IMR-90 (cell line): Measurements from ENCODE around the gene DYRK1A. TPM values are rescaled to one million over a fixed set of nuclear protein-coding genes. Genes with fewer than 3 reads are reported as not detected.

Experiments used
- ATAC-seq: fragments of 200-7000 bp; cut with Tn5 transposase; 2 replicates; pipeline ENCODE4 v1.9.1; 2020; ENCODE audit warnings: low read depth, mild to moderate bottlenecking, moderate library complexity
- BruUV-seq: library from RNA; stranded (reverse); fragments of 400-500 nt; replicated peaks from 2 replicates; lab custom pipeline; 2021; lab: Mats Ljungman, UMichigan
- CTCF ChIA-PET: fragments of 300-600 bp; formaldehyde crosslinking; extraction: SDS; loops from one replicate; lab custom pipeline; 2021; ENCODE audit warnings: antibody characterized with exemption; lab: Yijun Ruan, JAX
- POLR2A ChIA-PET: fragments of 300-600 bp; sonication (Branson Sonifier 250); formaldehyde crosslinking; loops from one replicate; lab custom pipeline; 2022; ENCODE audit warnings: antibody characterized with exemption; ENCODE audit not compliant: unreplicated experiment; lab: Charles Lee
- DNase-seq: peaks from one replicate; pipeline ENCODE4 v3.0.0; 2013
- H2AFZ ChIP-seq: replicated peaks from 2 replicates; pipeline ENCODE3; 2013; ENCODE audit warnings: low read length, mild to moderate bottlenecking; ENCODE audit not compliant: poor library complexity
- H2AK5ac ChIP-seq: 2 replicates; pipeline ENCODE4 v1.6.1; 2013; ENCODE audit warnings: low read depth, low read length, inconsistent platforms
- H2AK9ac ChIP-seq: replicated peaks from 2 replicates; pipeline ENCODE3; 2013; ENCODE audit warnings: mild to moderate bottlenecking, low read depth, low read length, moderate library complexity; ENCODE audit not compliant: poor library complexity
- H2BK120ac ChIP-seq: 2 replicates; pipeline ENCODE4 v1.6.1; 2013; ENCODE audit warnings: low read depth, low read length, inconsistent platforms
- H2BK15ac ChIP-seq: 3 replicates; pipeline ENCODE4 v1.6.1; 2013; ENCODE audit warnings: low read depth, low read length, inconsistent platforms
- H2BK20ac ChIP-seq: 2 replicates; pipeline ENCODE4 v1.6.1; 2013; ENCODE audit warnings: low read depth, mild to moderate bottlenecking, inconsistent platforms, low read length, moderate library complexity
- H2BK5ac ChIP-seq: 2 replicates; pipeline ENCODE4 v1.6.1; 2013; ENCODE audit warnings: mild to moderate bottlenecking, low read depth, low read length, inconsistent platforms; ENCODE audit not compliant: poor library complexity, severe bottlenecking
- H3K14ac ChIP-seq: replicated peaks from 2 replicates; pipeline ENCODE4 v1.6.1; 2013; ENCODE audit warnings: low read depth, low read length, inconsistent platforms
- H3K18ac ChIP-seq: 2 replicates; pipeline ENCODE4 v1.6.1; 2013; ENCODE audit warnings: low read depth, low read length, control low read depth
- H3K23ac ChIP-seq: 2 replicates; pipeline ENCODE4 v1.6.1; 2013; ENCODE audit warnings: low read depth, low read length, inconsistent platforms
- H3K27ac ChIP-seq: 2 replicates; pipeline ENCODE4 v1.5.1; 2013; ENCODE audit warnings: mild to moderate bottlenecking, control low read depth, low read length; ENCODE audit not compliant: insufficient read depth
- H3K27me3 ChIP-seq: 2 replicates; pipeline ENCODE4 v1.6.1; 2013; ENCODE audit warnings: low read length; ENCODE audit not compliant: control insufficient read depth, insufficient read depth
- H3K36me3 ChIP-seq: 2 replicates; pipeline ENCODE4 v1.6.1; 2013; ENCODE audit warnings: low read length, mixed read lengths; ENCODE audit not compliant: control insufficient read depth, insufficient read depth
- H3K4ac ChIP-seq: 2 replicates; pipeline ENCODE4 v1.6.1; 2013; ENCODE audit warnings: low read depth, low read length, inconsistent platforms
- H3K4me1 ChIP-seq: 2 replicates; pipeline ENCODE4 v1.6.1; 2013; ENCODE audit warnings: low read length, mixed read lengths; ENCODE audit not compliant: control insufficient read depth, insufficient read depth
- H3K4me2 ChIP-seq: 2 replicates; pipeline ENCODE4 v1.6.1; 2013; ENCODE audit warnings: low read depth, mild to moderate bottlenecking, control low read depth, low read length, moderate library complexity
- H3K4me3 ChIP-seq: 2 replicates; pipeline ENCODE4 v1.5.1; 2013; ENCODE audit warnings: low read depth, mild to moderate bottlenecking, control low read depth, low read length, moderate library complexity; ENCODE audit not compliant: insufficient read depth
- H3K56ac ChIP-seq: 2 replicates; pipeline ENCODE4 v1.6.1; 2013; ENCODE audit warnings: low read length, inconsistent platforms; ENCODE audit not compliant: insufficient read depth; ENCODE audit errors: extremely low read depth
- H3K79me1 ChIP-seq, 2 experiments: 2 replicates each; pipeline ENCODE4 v1.6.1; 2013; ENCODE audit warnings: low read length in 2 of 2, inconsistent platforms in 1 of 2, low read depth in 1 of 2
- H3K9ac ChIP-seq: 2 replicates; pipeline ENCODE4 v1.6.1; 2013; ENCODE audit warnings: low read depth, low read length, control low read depth
- H3K9me1 ChIP-seq: 2 replicates; pipeline ENCODE4 v1.6.1; 2013; ENCODE audit warnings: low read length, inconsistent platforms; ENCODE audit not compliant: insufficient read depth
- H3K9me3 ChIP-seq: 2 replicates; pipeline ENCODE4 v1.6.1; 2013; ENCODE audit warnings: low read length; ENCODE audit not compliant: control insufficient read depth, insufficient read depth
- H4K20me1 ChIP-seq: 2 replicates; pipeline ENCODE4 v1.6.1; 2013; ENCODE audit warnings: low read length, inconsistent platforms; ENCODE audit not compliant: insufficient read depth
- H4K5ac ChIP-seq: 2 replicates; pipeline ENCODE4 v1.6.1; 2013; ENCODE audit warnings: mild to moderate bottlenecking, low read depth, low read length, control low read depth
- H4K8ac ChIP-seq, 2 experiments: 2 replicates each; pipeline ENCODE4 v1.6.1; 2013; ENCODE audit warnings: low read depth in 2 of 2, low read length in 2 of 2, control low read depth in 1 of 2, inconsistent platforms in 1 of 2
- H4K91ac ChIP-seq: 2 replicates; pipeline ENCODE4 v1.6.1; 2013; ENCODE audit warnings: low read depth, low read length, inconsistent platforms; ENCODE audit not compliant: insufficient read depth
- CEBPB ChIP-seq: IDR thresholded peaks from 2 replicates; pipeline ENCODE4 v1.6.1; 2012; ENCODE audit warnings: low read depth, low read length, improper control_type of control experiment
- MAZ ChIP-seq: IDR thresholded peaks from 2 replicates; pipeline ENCODE4 v1.6.1; 2012; ENCODE audit warnings: low read depth, mild to moderate bottlenecking, low read length, improper control_type of control experiment, moderate library complexity, borderline replicate concordance
- NFE2L2 ChIP-seq: fragments of 150-350 bp; IDR thresholded peaks from 2 replicates; pipeline ENCODE4 v1.6.1; 2016; ENCODE audit warnings: low read depth, mild to moderate bottlenecking, low read length
- POLR2A ChIP-seq: IDR thresholded peaks from 2 replicates; pipeline ENCODE4 v1.6.1; 2012; ENCODE audit warnings: mild to moderate bottlenecking, low read depth, low read length
- WGBS, 2 experiments: methylation state at CpG; one replicate each; pipeline versions ENCODE4 v1.1.5 to v1.1.7; 2013; ENCODE audit warnings: missing lambda C conversion rate in 2 of 2; ENCODE audit not compliant: insufficient read length in 1 of 2; ENCODE audit errors: extremely low coverage in 2 of 2; 5-methylcytosine and 5-hydroxymethylcytosine counted together
- dilution Hi-C: fragments of 300-500 bp; cut with HindIII; formaldehyde crosslinking; loops from one replicate; pipeline ENCODE4 v1.14.3; 2018; ENCODE audit warnings: low sequenced_read_pairs; ENCODE audit not compliant: unreplicated experiment
- in situ Hi-C: fragments of 300-500 bp; cut with MboI; formaldehyde crosslinking; loops from 3 replicates; pipeline ENCODE4 v1.14.3; 2019; ENCODE audit warnings: low sequenced_read_pairs, inconsistent platforms, mixed read lengths
- intact Hi-C: fragments of 100-400 bp; cut with micrococcal nuclease; formaldehyde crosslinking; loops from 2 replicates; pipeline ENCODE4 v1.10.0; 2022
- polyA plus RNA-seq, 3 experiments: library from polyadenylated mRNA; depleted of rRNA; stranded (reverse); fragments of >200 nt; gene quantifications; 2 replicates each; pipeline ENCODE4 v1.2.3, GENCODE V29; 2012; ENCODE audit warnings: low replicate concordance in 1 of 3
- total RNA-seq: library from RNA; depleted of rRNA; stranded (reverse); fragments of >200 nt; gene quantifications from 2 replicates; pipeline ENCODE4 v1.2.3, GENCODE V29; 2012
- TF ChIP-seq, protein P1 (sequence below): fragments of 150-350 bp; IDR thresholded peaks from 2 replicates; pipeline ENCODE4 v1.6.1; 2017; ENCODE audit warnings: mild to moderate bottlenecking, antibody characterized with exemption, low read length, low read depth
- TF ChIP-seq, protein P2 (sequence below): fragments of 150-350 bp; IDR thresholded peaks from 2 replicates; pipeline ENCODE4 v1.6.1; 2016; ENCODE audit warnings: low read depth, mild to moderate bottlenecking, low read length, moderate library complexity, borderline replicate concordance

DYRK1A gene
- total and polyA plus RNA-seq, 2 of the 4 experiments (the other 2 are of a cell fraction): 18.6 to 50.5 TPM

DNA sequence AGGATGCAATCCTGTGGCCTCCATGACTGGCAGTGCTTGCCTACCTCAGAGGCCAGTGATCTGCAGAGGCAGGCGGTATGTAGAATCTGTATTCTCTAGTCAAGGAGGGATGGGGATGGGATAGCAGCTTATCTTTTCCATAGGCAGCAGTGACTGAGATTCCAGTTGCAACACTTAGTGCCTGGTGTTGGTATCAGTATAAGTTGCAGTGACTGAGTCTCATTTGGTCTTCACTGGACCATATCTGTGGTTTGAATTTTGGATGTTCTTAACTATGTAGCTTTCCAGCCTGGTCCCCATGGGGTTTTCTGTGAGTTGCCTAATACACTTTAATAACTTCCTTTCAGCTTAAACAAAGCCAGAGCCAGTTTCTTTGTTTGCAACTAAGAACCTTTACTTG is 16.5 kb downstream of the DYRK1A start:
- Histone ChIP-seq H2AK5ac (no peak overlapping the region), H4K20me1 (peaks cover 94% of the 10 kb centered on the region), H3K36me3 (no peaks in the 10 kb centered on the region; the same call in 1 of the 2 replicates), H3K27ac (no peak overlapping the region), H3K14ac (no peak overlapping the region), H3K4me1 (peaks cover 6% of the 10 kb centered on the region), H2AK9ac (no peak overlapping the region), H4K5ac (no peak overlapping the region), H3K9me3 (peaks cover 4% of the 10 kb centered on the region; the same call in 1 of the 2 replicates), H2BK120ac (no peak overlapping the region), H3K4me2 (no peak overlapping the region), H4K8ac (no peak overlapping the region), H2BK15ac (no peak overlapping the region), H3K23ac (no peak overlapping the region), H2BK20ac (no peak overlapping the region), H3K18ac (no peak overlapping the region), H2AFZ (no peak overlapping the region), H3K9me1 (peaks cover 28% of the 10 kb centered on the region), H4K91ac (no peak overlapping the region), H3K4ac (no peak overlapping the region), H3K79me1 (peaks cover 15 to 73% of the 10 kb centered on the region in 2 experiments), H3K56ac (no peak overlapping the region), H3K27me3 (no peaks in the 10 kb centered on the region), H3K4me3 (no peak overlapping the region), H2BK5ac (no peak overlapping the region), H3K9ac (no peak overlapping the region)
- DNase-seq: no peak
- TF ChIP-seq, protein P1, sequence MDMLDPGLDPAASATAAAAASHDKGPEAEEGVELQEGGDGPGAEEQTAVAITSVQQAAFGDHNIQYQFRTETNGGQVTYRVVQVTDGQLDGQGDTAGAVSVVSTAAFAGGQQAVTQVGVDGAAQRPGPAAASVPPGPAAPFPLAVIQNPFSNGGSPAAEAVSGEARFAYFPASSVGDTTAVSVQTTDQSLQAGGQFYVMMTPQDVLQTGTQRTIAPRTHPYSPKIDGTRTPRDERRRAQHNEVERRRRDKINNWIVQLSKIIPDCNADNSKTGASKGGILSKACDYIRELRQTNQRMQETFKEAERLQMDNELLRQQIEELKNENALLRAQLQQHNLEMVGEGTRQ: no peak
- no peak for TF ChIP-seq CEBPB
- TF ChIP-seq, protein P2, sequence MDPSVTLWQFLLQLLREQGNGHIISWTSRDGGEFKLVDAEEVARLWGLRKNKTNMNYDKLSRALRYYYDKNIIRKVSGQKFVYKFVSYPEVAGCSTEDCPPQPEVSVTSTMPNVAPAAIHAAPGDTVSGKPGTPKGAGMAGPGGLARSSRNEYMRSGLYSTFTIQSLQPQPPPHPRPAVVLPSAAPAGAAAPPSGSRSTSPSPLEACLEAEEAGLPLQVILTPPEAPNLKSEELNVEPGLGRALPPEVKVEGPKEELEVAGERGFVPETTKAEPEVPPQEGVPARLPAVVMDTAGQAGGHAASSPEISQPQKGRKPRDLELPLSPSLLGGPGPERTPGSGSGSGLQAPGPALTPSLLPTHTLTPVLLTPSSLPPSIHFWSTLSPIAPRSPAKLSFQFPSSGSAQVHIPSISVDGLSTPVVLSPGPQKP: no peak
- TF ChIP-seq MAZ: no peak
- no peak for TF ChIP-seq POLR2A
- TF ChIP-seq NFE2L2: no peak
- no TSS peak for BruUV-seq
- no CpG with 5 or more reads among the region's 1 CpG for WGBS, 2 experiments
- POLR2A ChIA-PET: no interaction called here
- dilution Hi-C loops (no loop called here), in situ Hi-C loops (no loop called here), intact Hi-C loops (no loop called here)
- CTCF ChIA-PET: no interaction called here
- ATAC-seq: no peak
